Measurements from ENCODE around the gene RAET1L. TPM values are rescaled to one million over a fixed set of nuclear protein-coding genes. Genes with fewer than 3 reads are reported as not detected.

RAET1L gene
- total RNA-seq, 2 donors from 2014 or later, result not detected

GRCh38 chr6:150058986-150059385, 33.7 kb upstream of the RAET1L start:
- no peak for DNase-seq (ENCODE audit: low spot score)
- H3K9me3 ChIP-seq, result no peaks in the 10 kb centered on the region
- H3K36me3 ChIP-seq, result no peaks in the 10 kb centered on the region
- no peak overlapping the region for H3K4me3 ChIP-seq
- no peak for TF ChIP-seq CTCF (IDR thresholded peaks at IDR 0.05)
- H3K27ac ChIP-seq, result no peak overlapping the region
- no peaks in the 10 kb centered on the region for H3K4me1 ChIP-seq (ENCODE audit: control insufficient read depth in 1 of 2, low read depth in 2 of 2)
- no peaks in the 10 kb centered on the region for H3K27me3 ChIP-seq (replicated peaks; ENCODE audit: insufficient read depth)
- ATAC-seq (ENCODE audit: insufficient number of reproducible peaks, low FRiP score, low read depth), result no peak

GRCh38 chr6:150058231-150058792, 33.0 kb upstream of the RAET1L start:
- TF ChIP-seq CTCF (IDR thresholded peaks at IDR 0.05), result no peak

GRCh38 chr6:150057501-150057951, 32.2 kb upstream of the RAET1L start:
- ATAC-seq (ENCODE audit: insufficient number of reproducible peaks, low FRiP score, low read depth), result no peak
- Histone ChIP-seq H3K9me3 (no peaks in the 10 kb centered on the region), H3K27ac (no peak overlapping the region), H3K36me3 (no peaks in the 10 kb centered on the region), H3K4me3 (no peak overlapping the region), H3K4me1 (ENCODE audit: control insufficient read depth in 1 of 2, low read depth in 2 of 2) (no peaks in the 10 kb centered on the region), H3K27me3 (replicated peaks; ENCODE audit: insufficient read depth) (no peaks in the 10 kb centered on the region)
- DNase-seq (ENCODE audit: low spot score), result no peak
- TF ChIP-seq CTCF (IDR thresholded peaks at IDR 0.05), result no peak

More at GRCh38 chr6:150058231-150058792, 33.0 kb upstream of the RAET1L start:
- Histone ChIP-seq H3K27ac (no peak overlapping the region), H3K36me3 (no peaks in the 10 kb centered on the region), H3K4me3 (no peak overlapping the region), H3K27me3 (replicated peaks; ENCODE audit: insufficient read depth) (no peaks in the 10 kb centered on the region), H3K9me3 (no peaks in the 10 kb centered on the region), H3K4me1 (ENCODE audit: control insufficient read depth in 1 of 2, low read depth in 2 of 2) (no peaks in the 10 kb centered on the region)
- ATAC-seq (ENCODE audit: insufficient number of reproducible peaks, low FRiP score, low read depth) (no peak), DNase-seq (ENCODE audit: low spot score) (no peak)

- TF ChIP-seq CTCF (IDR thresholded peaks at IDR 0.05), result no peak
- Histone ChIP-seq H3K4me3 (no peak overlapping the region), H3K9me3 (no peaks in the 10 kb centered on the region), H3K4me1 (ENCODE audit: control insufficient read depth in 1 of 2, low read depth in 2 of 2) (no peaks in the 10 kb centered on the region), H3K27ac (no peak overlapping the region), H3K36me3 (no peaks in the 10 kb centered on the region), H3K27me3 (replicated peaks; ENCODE audit: insufficient read depth) (no peaks in the 10 kb centered on the region)
- DNase-seq (ENCODE audit: low spot score) (no peak), ATAC-seq (ENCODE audit: insufficient number of reproducible peaks, low FRiP score, low read depth) (no peak)
Observed at GRCh38 chr6:150056916-150057315, 31.6 kb upstream of the RAET1L start.

GRCh38 chr6:150056156-150056555, 30.8 kb upstream of the RAET1L start:
- Histone ChIP-seq H3K27ac (no peak overlapping the region), H3K9me3 (no peaks in the 10 kb centered on the region), H3K4me3 (no peak overlapping the region), H3K36me3 (no peaks in the 10 kb centered on the region), H3K27me3 (replicated peaks; ENCODE audit: insufficient read depth) (no peaks in the 10 kb centered on the region), H3K4me1 (ENCODE audit: control insufficient read depth in 1 of 2, low read depth in 2 of 2) (no peaks in the 10 kb centered on the region)
- ATAC-seq (ENCODE audit: insufficient number of reproducible peaks, low FRiP score, low read depth) (no peak), DNase-seq (ENCODE audit: low spot score) (no peak)
- no peak for TF ChIP-seq CTCF (IDR thresholded peaks at IDR 0.05)

All from thoracic aorta (tissue), 2 donors.